HEK293 (cell line): ENCODE measurements around the gene SENP1.
"Not testable (repeated sequence)": the region's sequence is repeated elsewhere in the genome, so short reads cannot be mapped to it uniquely, and the experiment has no call there.

Source experiments
- TRIM28 ChIP-seq: IDR thresholded peaks from 2 replicates; pipeline ENCODE4 v1.6.1; 2011; ENCODE audit warnings: low read length, control low read depth, borderline replicate concordance
- ZFP3 ChIP-seq: fragments of 450-650 bp; formaldehyde crosslinking; IDR thresholded peaks from 2 replicates; pipeline ENCODE4 v1.5.1; 2016; ENCODE audit warnings: low read depth, missing biosample characterization, missing genetic modification characterization
- ZFP37 ChIP-seq: fragments of 450-650 bp; formaldehyde crosslinking; IDR thresholded peaks from 2 replicates; pipeline ENCODE4 v1.5.1; 2016; ENCODE audit warnings: missing biosample characterization, missing genetic modification characterization
- ZNF121 ChIP-seq: fragments of 450-650 bp; formaldehyde crosslinking; IDR thresholded peaks from 2 replicates; pipeline ENCODE4 v1.5.1; 2016; ENCODE audit warnings: missing biosample characterization, missing genetic modification characterization
- ZNF138 ChIP-seq: fragments of 450-650 bp; formaldehyde crosslinking; IDR thresholded peaks from 2 replicates; pipeline ENCODE4 v1.5.1; 2016; ENCODE audit warnings: missing biosample characterization, missing genetic modification characterization, borderline replicate concordance
- ZNF248 ChIP-seq: fragments of 450-650 bp; formaldehyde crosslinking; IDR thresholded peaks from 2 replicates; pipeline ENCODE4 v1.5.1; 2017; ENCODE audit warnings: missing biosample characterization, missing genetic modification characterization
- ZNF266 ChIP-seq: fragments of 450-650 bp; formaldehyde crosslinking; IDR thresholded peaks from 2 replicates; pipeline ENCODE4 v1.5.1; 2016; ENCODE audit warnings: missing biosample characterization, missing genetic modification characterization, low read depth
- ZNF433 ChIP-seq: fragments of 450-650 bp; formaldehyde crosslinking; IDR thresholded peaks from 2 replicates; pipeline ENCODE4 v1.5.1; 2016; ENCODE audit warnings: missing biosample characterization, missing genetic modification characterization, low read depth
- ZNF629 ChIP-seq: fragments of 450-650 bp; formaldehyde crosslinking; IDR thresholded peaks from 2 replicates; pipeline ENCODE4 v1.5.1; 2017; ENCODE audit warnings: missing biosample characterization, missing genetic modification characterization
- ZNF677 ChIP-seq: fragments of 450-650 bp; IDR thresholded peaks from 2 replicates; pipeline ENCODE4 v1.5.0; 2018; ENCODE audit warnings: missing biosample characterization, mild to moderate bottlenecking, missing genetic modification characterization, moderate library complexity
- TF ChIP-seq, protein P1 (sequence below): fragments of 450-650 bp; formaldehyde crosslinking; IDR thresholded peaks from 2 replicates; pipeline ENCODE4 v1.5.1; 2016; ENCODE audit warnings: missing biosample characterization, missing genetic modification characterization
- TF ChIP-seq, protein P2 (sequence below): fragments of 450-650 bp; formaldehyde crosslinking; optimal IDR thresholded peaks from 2 replicates; pipeline ENCODE3; 2016; ENCODE audit warnings: missing biosample characterization, mild to moderate bottlenecking, missing genetic modification characterization

DNA sequence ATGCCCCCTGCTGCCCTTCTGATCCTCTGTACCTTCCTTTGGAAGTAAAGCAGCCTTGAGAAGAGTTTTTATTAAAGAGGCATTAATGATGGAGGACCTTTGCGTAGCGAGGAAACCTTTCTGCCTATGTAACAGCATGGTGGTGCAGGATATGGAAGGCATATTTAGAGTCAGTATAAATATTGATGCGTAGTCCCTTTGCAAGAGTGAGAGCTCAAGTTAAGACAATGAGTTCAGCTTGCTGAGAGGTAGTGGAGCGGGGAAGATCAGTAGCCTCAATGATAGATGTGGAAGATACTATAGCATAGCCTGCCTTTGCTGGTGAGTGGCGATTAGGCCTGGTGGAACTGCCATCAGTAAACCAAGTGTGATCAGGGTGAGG is 5.4 kb upstream of the SENP1 start:
- TF ChIP-seq ZNF138 (tag by site-specific recombination); ZNF266 (tag by site-specific recombination); ZNF121 (tag by site-specific recombination); ZNF677 (tag by site-specific recombination); ZNF248 (tag by site-specific recombination); TRIM28; ZFP37 (tag by site-specific recombination); ZFP3 (tag by site-specific recombination); ZNF433; ZNF629: not testable (repeated sequence)
- TF ChIP-seq, protein P1, sequence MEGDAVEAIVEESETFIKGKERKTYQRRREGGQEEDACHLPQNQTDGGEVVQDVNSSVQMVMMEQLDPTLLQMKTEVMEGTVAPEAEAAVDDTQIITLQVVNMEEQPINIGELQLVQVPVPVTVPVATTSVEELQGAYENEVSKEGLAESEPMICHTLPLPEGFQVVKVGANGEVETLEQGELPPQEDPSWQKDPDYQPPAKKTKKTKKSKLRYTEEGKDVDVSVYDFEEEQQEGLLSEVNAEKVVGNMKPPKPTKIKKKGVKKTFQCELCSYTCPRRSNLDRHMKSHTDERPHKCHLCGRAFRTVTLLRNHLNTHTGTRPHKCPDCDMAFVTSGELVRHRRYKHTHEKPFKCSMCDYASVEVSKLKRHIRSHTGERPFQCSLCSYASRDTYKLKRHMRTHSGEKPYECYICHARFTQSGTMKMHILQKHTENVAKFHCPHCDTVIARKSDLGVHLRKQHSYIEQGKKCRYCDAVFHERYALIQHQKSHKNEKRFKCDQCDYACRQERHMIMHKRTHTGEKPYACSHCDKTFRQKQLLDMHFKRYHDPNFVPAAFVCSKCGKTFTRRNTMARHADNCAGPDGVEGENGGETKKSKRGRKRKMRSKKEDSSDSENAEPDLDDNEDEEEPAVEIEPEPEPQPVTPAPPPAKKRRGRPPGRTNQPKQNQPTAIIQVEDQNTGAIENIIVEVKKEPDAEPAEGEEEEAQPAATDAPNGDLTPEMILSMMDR, result not testable (repeated sequence)
- TF ChIP-seq, protein P2, sequence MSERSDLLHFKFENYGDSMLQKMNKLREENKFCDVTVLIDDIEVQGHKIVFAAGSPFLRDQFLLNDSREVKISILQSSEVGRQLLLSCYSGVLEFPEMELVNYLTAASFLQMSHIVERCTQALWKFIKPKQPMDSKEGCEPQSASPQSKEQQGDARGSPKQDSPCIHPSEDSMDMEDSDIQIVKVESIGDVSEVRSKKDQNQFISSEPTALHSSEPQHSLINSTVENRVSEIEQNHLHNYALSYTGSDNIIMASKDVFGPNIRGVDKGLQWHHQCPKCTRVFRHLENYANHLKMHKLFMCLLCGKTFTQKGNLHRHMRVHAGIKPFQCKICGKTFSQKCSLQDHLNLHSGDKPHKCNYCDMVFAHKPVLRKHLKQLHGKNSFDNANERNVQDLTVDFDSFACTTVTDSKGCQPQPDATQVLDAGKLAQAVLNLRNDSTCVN (tag by site-specific recombination), result not testable (repeated sequence)
